ENCODE measurements around the gene FKBP2.

Gene FKBP2

GRCh38 chr11:64240435-64241240 is at the start of gene FKBP2:
Gene FKBP2, plus strand, starts transcription at chr11:64241095. Its CDS starts 1,293 bp downstream, at chr11:64242388.
- DNase-seq (ENCODE audit: low spot score) = peak; percentile 98

GRCh38 chr11:64192434-64192833 is 48.5 kb upstream of the FKBP2 start:
- DNase-seq (ENCODE audit: low spot score) = no peak

GRCh38 chr11:64196626-64197025 is 44.3 kb upstream of the FKBP2 start:
- DNase-seq (ENCODE audit: low spot score) = no peak

GRCh38 chr11:64198511-64198910 is 42.4 kb upstream of the FKBP2 start:
- DNase-seq (ENCODE audit: low spot score) = no peak

- DNase-seq (ENCODE audit: low spot score) = no peak
Observed at GRCh38 chr11:64201543-64201942, 39.4 kb upstream of the FKBP2 start.

- DNase-seq (ENCODE audit: low spot score) = no peak
Observed at GRCh38 chr11:64202992-64203391, 37.9 kb upstream of the FKBP2 start.

- no peak for DNase-seq (ENCODE audit: low spot score)
Observed at GRCh38 chr11:64203421-64204079, 37.3 kb upstream of the FKBP2 start.

- DNase-seq (ENCODE audit: low spot score) = no peak
Observed at GRCh38 chr11:64204080-64204440, 36.8 kb upstream of the FKBP2 start.

- peak; percentile 67 for DNase-seq (ENCODE audit: low spot score)
Observed at GRCh38 chr11:64204464-64204989, 36.4 kb upstream of the FKBP2 start.

GRCh38 chr11:64206457-64207255 is 34.2 kb upstream of the FKBP2 start, which contains the start of gene FERMT3:
Gene FERMT3, plus strand, starts transcription at chr11:64206721. Its CDS starts 644 bp downstream, at chr11:64207365.
- peak; percentile 85 for DNase-seq (ENCODE audit: low spot score)

- peak; percentile 87 for DNase-seq (ENCODE audit: low spot score)
Observed at GRCh38 chr11:64207256-64208085, 33.4 kb upstream of the FKBP2 start.

- no peak for DNase-seq (ENCODE audit: low spot score)
Observed at GRCh38 chr11:64208086-64208795, 32.7 kb upstream of the FKBP2 start.

GRCh38 chr11:64208796-64209562 is 31.9 kb upstream of the FKBP2 start:
- no peak for DNase-seq (ENCODE audit: low spot score)

GRCh38 chr11:64209563-64209843 is 31.4 kb upstream of the FKBP2 start:
- no peak for DNase-seq (ENCODE audit: low spot score)

- no peak for DNase-seq (ENCODE audit: low spot score)
Observed at GRCh38 chr11:64210301-64211020, 30.4 kb upstream of the FKBP2 start.

- DNase-seq (ENCODE audit: low spot score) = no peak
Observed at GRCh38 chr11:64211181-64211872, 29.6 kb upstream of the FKBP2 start.

- DNase-seq (ENCODE audit: low spot score) = no peak
Observed at GRCh38 chr11:64216879-64217278, 24.0 kb upstream of the FKBP2 start.

GRCh38 chr11:64218628-64219353 is 22.1 kb upstream of the FKBP2 start:
- DNase-seq (ENCODE audit: low spot score) = no peak

Measured in activated CD4-positive, alpha-beta T cell treated with anti-CD3 and anti-CD28 coated beads, Interleukin-2, Interleukin-4, amounts not matched to agents 100 ng/mL and 50 ng/mL, durations not matched to agents 16 hours and 8 hours (primary cell).